H1 (cell line): ENCODE measurements around the gene FAM177B. TPM values are rescaled to one million over a fixed set of nuclear protein-coding genes. Genes with fewer than 3 reads are reported as not detected.

Experiments
- EGR1 ChIP-seq: IDR thresholded peaks from 2 replicates; pipeline ENCODE4 v1.6.1; 2011; ENCODE audit warnings: low read depth, low read length, borderline replicate concordance
- EZH2 ChIP-seq: fragments of 200-600 bp; sonication (generic); IDR thresholded peaks from 2 replicates; pipeline ENCODE4 v1.7.1; 2012; ENCODE audit warnings: low read depth, mild to moderate bottlenecking, moderate library complexity, low read length, inconsistent platforms; ENCODE audit not compliant: severe bottlenecking
- KDM4A ChIP-seq: IDR thresholded peaks from one replicate; pipeline ENCODE4 v1.7.1; 2012; ENCODE audit warnings: low read depth, mild to moderate bottlenecking, moderate library complexity, low read length, inconsistent platforms; ENCODE audit not compliant: severe bottlenecking
- PHF8 ChIP-seq: fragments of 200-600 bp; sonication (generic); conservative IDR thresholded peaks from 2 replicates; pipeline ENCODE4 v1.7.1; 2012; ENCODE audit warnings: low read depth, mild to moderate bottlenecking, inconsistent platforms, low read length, moderate library complexity
- POU5F1 ChIP-seq: IDR thresholded peaks from 2 replicates; pipeline ENCODE4 v1.6.1; 2011; ENCODE audit warnings: low read depth, mild to moderate bottlenecking, low read length, moderate library complexity
- RBBP5 ChIP-seq: IDR thresholded peaks from 2 replicates; pipeline ENCODE4 v1.7.1; 2012; ENCODE audit warnings: low read depth, mild to moderate bottlenecking, inconsistent platforms, low read length, moderate library complexity, borderline replicate concordance
- SIN3A ChIP-seq, 2 experiments: IDR thresholded peaks in 1 of 2; conservative IDR thresholded peaks in 1 of 2; 2 replicates each; pipeline ENCODE4 v1.6.1; 2011 to 2012; ENCODE audit warnings: low read length in 2 of 2, improper control_type of control experiment in 1 of 2, low read depth in 1 of 2, mild to moderate bottlenecking in 1 of 2
- SIX5 ChIP-seq: IDR thresholded peaks from 2 replicates; pipeline ENCODE4 v1.6.1; 2011; ENCODE audit warnings: mild to moderate bottlenecking, low read depth, low read length
- SRF ChIP-seq: IDR thresholded peaks from 2 replicates; pipeline ENCODE4 v1.6.1; 2011; ENCODE audit warnings: mild to moderate bottlenecking, low read depth, low read length, moderate library complexity
- YY1 ChIP-seq: IDR thresholded peaks from 2 replicates; pipeline ENCODE4 v1.6.1; 2011; ENCODE audit warnings: low read depth, mild to moderate bottlenecking, low read length
- polyA plus RNA-seq, 7 experiments: library from polyadenylated mRNA; depleted of rRNA in 3 of 7; stranded (reverse) in 5 of 7; unstranded in 2 of 7; fragments of >200 nt in 5 of 7; fragments of 200-250 nt in 2 of 7; gene quantifications; 1 replicate in 5 of 7; 2 replicates in 1 of 7; 4 replicates in 1 of 7; pipeline versions ENCODE4 v1.2.1 to v1.2.3, GENCODE V29; 2011 to 2013; ENCODE audit warnings: missing spikeins in 2 of 7, mixed read lengths in 2 of 7
- total RNA-seq: library from RNA; stranded (reverse); fragmentation: NEBNext Ultra II Directional; extraction: Animal tissue kit (Norgen Biotek cat#: 25700); gene quantifications from 2 replicates; pipeline ENCODE4 v1.2.1, GENCODE V29; 2021
- TF ChIP-seq, protein P1 (sequence below): IDR thresholded peaks from 2 replicates; pipeline ENCODE4 v1.6.1; 2011; ENCODE audit warnings: low read length, improper control_type of control experiment

FAM177B gene
- total and polyA plus RNA-seq, 2 of the 8 experiments (the other 6 are each of a cell fraction or from before 2014, with no cell fraction given) = 0.06 TPM; not detected in 1

DNA sequence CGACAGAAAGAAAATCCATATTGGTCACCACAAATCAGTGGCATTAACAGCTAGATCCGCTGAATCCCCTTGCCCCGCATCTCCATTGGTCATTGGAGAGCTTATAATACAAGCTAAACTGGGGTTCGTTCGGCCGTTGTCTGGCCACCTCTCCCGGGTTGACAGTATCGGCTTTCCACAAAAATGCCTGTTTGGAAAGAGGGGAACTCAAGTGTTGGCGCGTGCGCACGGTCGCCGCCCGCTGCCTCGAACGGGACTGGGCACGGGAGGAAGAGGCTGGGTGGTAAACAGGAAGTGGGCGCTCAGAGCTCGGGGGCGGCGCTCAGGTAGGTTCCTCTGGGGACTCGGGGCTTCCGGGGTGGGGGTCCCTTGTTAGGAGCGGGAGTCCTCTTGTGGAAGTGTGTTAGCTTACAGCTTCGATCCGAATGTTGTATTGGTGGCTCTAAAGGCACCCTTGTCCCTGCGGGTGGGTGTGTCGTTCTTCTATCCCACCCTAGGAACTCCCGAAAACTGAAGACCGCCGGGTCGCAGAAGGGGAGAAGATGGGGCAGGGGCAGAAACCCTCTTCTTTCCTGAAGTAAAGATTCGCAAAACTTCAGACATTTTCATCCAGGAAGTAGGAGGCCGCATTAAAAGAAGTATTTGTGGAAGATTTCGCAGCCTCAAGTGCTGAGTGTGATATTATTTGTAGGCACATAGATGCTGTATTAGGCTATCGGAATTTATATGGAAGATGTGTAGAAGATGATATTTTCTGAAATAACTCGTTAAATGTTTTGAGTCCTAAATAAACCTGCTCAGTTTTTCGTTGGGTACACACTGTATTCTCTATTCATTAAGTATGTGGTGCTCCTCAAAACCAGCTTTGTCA, 23.7 kb upstream of the FAM177B start (continued):
- no peak for TF ChIP-seq SIX5
- TF ChIP-seq SIN3A (conservative IDR thresholded peaks at IDR 0.05 in 1 of 2, IDR thresholded peaks at IDR 0.05 in 1 of 2; ENCODE audit: low read depth in 1 of 2, low read length in 2 of 2) = no peak
- no peak for TF ChIP-seq POU5F1
- peak; percentile 50 for TF ChIP-seq PHF8
- TF ChIP-seq, protein P1, sequence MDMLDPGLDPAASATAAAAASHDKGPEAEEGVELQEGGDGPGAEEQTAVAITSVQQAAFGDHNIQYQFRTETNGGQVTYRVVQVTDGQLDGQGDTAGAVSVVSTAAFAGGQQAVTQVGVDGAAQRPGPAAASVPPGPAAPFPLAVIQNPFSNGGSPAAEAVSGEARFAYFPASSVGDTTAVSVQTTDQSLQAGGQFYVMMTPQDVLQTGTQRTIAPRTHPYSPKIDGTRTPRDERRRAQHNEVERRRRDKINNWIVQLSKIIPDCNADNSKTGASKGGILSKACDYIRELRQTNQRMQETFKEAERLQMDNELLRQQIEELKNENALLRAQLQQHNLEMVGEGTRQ = no peak
- TF ChIP-seq YY1 = peak; percentile 71
- TF ChIP-seq EGR1 = peak; percentile 88
- peak; percentile 91 for TF ChIP-seq SRF
- TF ChIP-seq RBBP5 = no peak; the same call in none of the 2 replicates
- TF ChIP-seq KDM4A = peak; percentile 46
- no peak for TF ChIP-seq EZH2
